ENCODE data around the gene KBTBD4.

The KBTBD4 gene

GRCh38 chr11:47524291-47524874 lies 54.4 kb downstream of the KBTBD4 start:
- DNase-seq = peak in 1 of 5 donors; percentile 22

GRCh38 chr11:47523490-47524225 lies 55.1 kb downstream of the KBTBD4 start:
- DNase-seq = peak in 3 of 5 donors; percentile 16 to 47 (median 18)

All from T-helper 1 cell (primary cell).